ENCODE measurements around the gene FOXP1. TPM values are rescaled to one million over a fixed set of nuclear protein-coding genes. Genes with fewer than 3 reads are reported as not detected.

The FOXP1 gene
- total and polyA plus RNA-seq, 2 donors (not counting 1 experiment from before 2014, with no cell fraction given) = 70.3 to 101 TPM

GRCh38 chr3:70985572-70985971 is 598.0 kb downstream of the FOXP1 start:
- Histone ChIP-seq H3K9me3 (ENCODE audit: control insufficient read depth, insufficient read depth, low read depth, low read length) (no peaks in the 10 kb centered on the region), H3K27me3 (ENCODE audit: control insufficient read depth, insufficient read depth, low read length) (no peaks in the 10 kb centered on the region), H3K4me1 (ENCODE audit: control insufficient read depth, extremely low read depth, insufficient read depth, low read length) (peaks cover 31% of the 10 kb centered on the region), H3K27ac (ENCODE audit: insufficient read depth, low read length) (no peak overlapping the region), H3K9ac (ENCODE audit: insufficient read depth, low read length) (no peak overlapping the region), H3K79me2 (ENCODE audit: control insufficient read depth, insufficient read depth, low read length) (peaks cover 24% of the 10 kb centered on the region), H3K4me2 (ENCODE audit: extremely low read depth, insufficient read depth, low read length) (no peak overlapping the region), H2AFZ (ENCODE audit: low read length) (no peak overlapping the region), H3K36me3 (ENCODE audit: control insufficient read depth, insufficient read depth, low read length) (peaks cover 3% of the 10 kb centered on the region), H4K20me1 (ENCODE audit: control insufficient read depth, extremely low read depth, insufficient read depth, low read length) (no peaks in the 10 kb centered on the region), H3K4me3 (replicated peaks in 1 of 4; ENCODE audit: control extremely low read depth in 1 of 4, insufficient read depth in 1 of 4, low read depth in 3 of 4, low read length in 4 of 4) (no peak overlapping the region)
- TF ChIP-seq CTCF (conservative IDR thresholded peaks at IDR 0.05 in 1 of 2, IDR thresholded peaks at IDR 0.05 in 1 of 2; ENCODE audit: low read depth in 1 of 2, low read length in 2 of 2) (no peak), EZH2 (IDR thresholded peaks at IDR 0.05; ENCODE audit: low read length, missing control alignments) (no peak)
- no peak for DNase-seq (ENCODE audit: low read depth in 2 of 2)

GRCh38 chr3:70984776-70985482 is 598.6 kb downstream of the FOXP1 start:
- H3K79me2 ChIP-seq (ENCODE audit: control insufficient read depth, insufficient read depth, low read length) = peaks cover 28% of the 10 kb centered on the region
- H3K36me3 ChIP-seq (ENCODE audit: control insufficient read depth, insufficient read depth, low read length) = peaks cover 3% of the 10 kb centered on the region

GRCh38 chr3:70982700-70983140 is 600.8 kb downstream of the FOXP1 start:
- Histone ChIP-seq H3K9me3 (ENCODE audit: control insufficient read depth, insufficient read depth, low read depth, low read length) (no peaks in the 10 kb centered on the region), H3K4me2 (ENCODE audit: extremely low read depth, insufficient read depth, low read length) (peak overlapping the region; percentile 87), H3K4me3 (replicated peaks in 1 of 4; ENCODE audit: control extremely low read depth in 1 of 4, insufficient read depth in 1 of 4, low read depth in 3 of 4, low read length in 4 of 4) (peak overlapping the region in 2 of 4 experiments; percentile 2 to 21), H3K36me3 (ENCODE audit: control insufficient read depth, insufficient read depth, low read length) (peaks cover 6% of the 10 kb centered on the region), H3K4me1 (ENCODE audit: control insufficient read depth, extremely low read depth, insufficient read depth, low read length) (peaks cover 27% of the 10 kb centered on the region), H3K9ac (ENCODE audit: insufficient read depth, low read length) (peak overlapping the region; percentile 47), H3K27me3 (ENCODE audit: control insufficient read depth, insufficient read depth, low read length) (no peaks in the 10 kb centered on the region), H3K27ac (ENCODE audit: insufficient read depth, low read length) (peak overlapping the region; percentile 83), H2AFZ (ENCODE audit: low read length) (no peak overlapping the region), H4K20me1 (ENCODE audit: control insufficient read depth, extremely low read depth, insufficient read depth, low read length) (no peaks in the 10 kb centered on the region), H3K79me2 (ENCODE audit: control insufficient read depth, insufficient read depth, low read length) (peaks cover 31% of the 10 kb centered on the region)
- TF ChIP-seq CTCF (conservative IDR thresholded peaks at IDR 0.05 in 1 of 2, IDR thresholded peaks at IDR 0.05 in 1 of 2; ENCODE audit: low read depth in 1 of 2, low read length in 2 of 2) = no peak
- no peak for TF ChIP-seq EZH2 (IDR thresholded peaks at IDR 0.05; ENCODE audit: low read length, missing control alignments)
- peak; percentile 86 to 93 for DNase-seq (ENCODE audit: low read depth in 2 of 2)

More at GRCh38 chr3:70984776-70985482, 598.6 kb downstream of the FOXP1 start:
- Histone ChIP-seq H3K9me3 (ENCODE audit: control insufficient read depth, insufficient read depth, low read depth, low read length) (no peaks in the 10 kb centered on the region), H3K27ac (ENCODE audit: insufficient read depth, low read length) (peak overlapping the region; percentile 59), H3K4me1 (ENCODE audit: control insufficient read depth, extremely low read depth, insufficient read depth, low read length) (peaks cover 34% of the 10 kb centered on the region), H3K4me2 (ENCODE audit: extremely low read depth, insufficient read depth, low read length) (no peak overlapping the region), H3K27me3 (ENCODE audit: control insufficient read depth, insufficient read depth, low read length) (no peaks in the 10 kb centered on the region), H3K4me3 (replicated peaks in 1 of 4; ENCODE audit: control extremely low read depth in 1 of 4, insufficient read depth in 1 of 4, low read depth in 3 of 4, low read length in 4 of 4) (no peak overlapping the region), H2AFZ (ENCODE audit: low read length) (no peak overlapping the region), H4K20me1 (ENCODE audit: control insufficient read depth, extremely low read depth, insufficient read depth, low read length) (no peaks in the 10 kb centered on the region), H3K9ac (ENCODE audit: insufficient read depth, low read length) (no peak overlapping the region)
- DNase-seq (ENCODE audit: low read depth in 2 of 2) = peak; percentile 50 to 64
- TF ChIP-seq CTCF (conservative IDR thresholded peaks at IDR 0.05 in 1 of 2, IDR thresholded peaks at IDR 0.05 in 1 of 2; ENCODE audit: low read depth in 1 of 2, low read length in 2 of 2) (no peak), EZH2 (IDR thresholded peaks at IDR 0.05; ENCODE audit: low read length, missing control alignments) (no peak)

Measured in fibroblast of lung (primary cell).